Gastrocnemius medialis (tissue), 4 donors: Measurements from ENCODE around the gene FARP1. TPM values are rescaled to one million over a fixed set of nuclear protein-coding genes. Genes with fewer than 3 reads are reported as not detected.

Source experiments
- ATAC-seq, 2 donors: fragments of 150-250 bp; one replicate each; pipeline ENCODE4 v1.9.1; 2016
- DNase-seq, 2 donors: peaks; one replicate each; pipeline ENCODE4 v3.0.0-alpha.2; 2019
- H3K27ac ChIP-seq, 4 donors: fragments of 200-600 bp; sonication (generic); 1 replicate in 1 of 4; 2 replicates in 3 of 4; pipeline ENCODE4 v1.5.1; 2016 to 2018; ENCODE audit warnings: mild to moderate bottlenecking in 2 of 4, moderate library complexity in 1 of 4
- H3K27me3 ChIP-seq, 3 donors: fragments of 200-600 bp; sonication (generic) in 2 of 3; 1 replicate in 1 of 3; 2 replicates in 2 of 3; pipeline versions ENCODE4 v1.5.1 to v1.6.0; 2016 to 2019; ENCODE audit warnings: mild to moderate bottlenecking in 1 of 3, moderate library complexity in 1 of 3
- H3K36me3 ChIP-seq, 2 donors: fragments of 200-600 bp; sonication (generic) in 1 of 2; one replicate each; pipeline ENCODE4 v1.5.1; 2017 to 2018
- H3K4me1 ChIP-seq, 2 donors: fragments of 200-600 bp; sonication (generic) in 1 of 2; one replicate each; pipeline ENCODE4 v1.5.1; 2016 to 2017; ENCODE audit warnings: mild to moderate bottlenecking in 2 of 2
- H3K4me3 ChIP-seq, 4 donors: fragments of 200-600 bp; sonication (generic) in 3 of 4; 1 replicate in 1 of 4; 2 replicates in 3 of 4; pipeline ENCODE4 v1.5.1; 2016 to 2019; ENCODE audit warnings: mild to moderate bottlenecking in 2 of 4
- H3K9me3 ChIP-seq, 3 donors: fragments of 200-600 bp; sonication (generic) in 2 of 3; 1 replicate in 1 of 3; 2 replicates in 2 of 3; pipeline ENCODE4 v1.5.1; 2016 to 2019
- CTCF ChIP-seq, 5 experiments: fragments of 450-650 bp in 3 of 5; fragments of 200-600 bp in 2 of 5; sonication (generic) in 2 of 5; IDR thresholded peaks in 4 of 5; conservative IDR thresholded peaks in 1 of 5; 1 replicate in 4 of 5; 2 replicates in 1 of 5; pipeline ENCODE4 v1.5.1; 2016 to 2019; ENCODE audit warnings: antibody characterized with exemption in 5 of 5, mild to moderate bottlenecking in 3 of 5, moderate library complexity in 3 of 5
- POLR2A ChIP-seq, 2 donors: fragments of 450-650 bp; IDR thresholded peaks; one replicate each; pipeline ENCODE4 v1.6.1; 2017; ENCODE audit warnings: antibody characterized with exemption in 2 of 2, mild to moderate bottlenecking in 2 of 2, moderate library complexity in 2 of 2
- in situ Hi-C, 4 donors: fragments of 200-750 bp; cut with MboI; loops; one replicate each; pipeline versions ENCODE4 v1.15.0 to v1.8.0; 2017; ENCODE audit warnings: low sequenced_read_pairs in 4 of 4
- intact Hi-C: fragments of 100-400 bp; cut with DNase I; formaldehyde crosslinking; loops from one replicate; pipeline ENCODE4 v1.15.1; 2023; ENCODE audit warnings: low total_unique reads
- total RNA-seq, 4 donors: library from RNA; depleted of rRNA; stranded (reverse); fragments of >200 nt; gene quantifications; one replicate each; pipeline versions ENCODE4 v1.1.0 to v1.2.3, GENCODE V29; 2016

The FARP1 gene
- total RNA-seq, 4 donors from 2014 or later = 3.5 to 9.8 (median 4.9) TPM

DNA sequence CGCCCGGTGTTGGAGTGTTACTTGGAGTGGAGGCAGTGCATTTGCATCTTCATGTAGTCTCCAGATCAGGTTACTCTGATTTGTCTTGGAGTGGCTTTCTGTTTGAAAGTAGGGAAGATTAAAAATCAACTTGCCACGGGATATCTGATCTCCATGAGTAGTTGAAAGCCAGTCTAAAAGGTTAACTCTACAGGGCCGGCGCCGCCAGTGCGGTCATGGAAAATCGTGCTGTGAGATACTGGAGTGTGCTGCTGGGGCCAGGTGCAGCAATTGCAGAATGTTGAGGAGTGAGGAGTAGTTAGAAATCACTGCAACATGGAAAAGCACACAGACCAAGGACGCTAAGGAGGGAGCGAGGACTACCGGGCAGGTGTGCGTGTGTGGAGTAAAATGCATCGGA, 259.0 kb downstream of the FARP1 start:
- no peak overlapping the region for H3K27ac ChIP-seq
- in situ Hi-C loops = loop anchor here in 1 of 4 donors (25.0 kb wide), 1 partner anchor 540 kb away; no protein-coding TSS in a partner anchor
- no peaks in the 10 kb centered on the region for H3K27me3 ChIP-seq
- H3K4me3 ChIP-seq = no peak overlapping the region
- H3K9me3 ChIP-seq = no peaks in the 10 kb centered on the region
- ATAC-seq (no peak), DNase-seq (no peak)
- intact Hi-C loops = loop anchor here (10.0 kb wide), 1 partner anchor 267 kb away; no protein-coding TSS in a partner anchor
- H3K36me3 ChIP-seq = no peaks in the 10 kb centered on the region
- TF ChIP-seq CTCF (IDR thresholded peaks at IDR 0.05 in 4 of 5, conservative IDR thresholded peaks at IDR 0.05 in 1 of 5) (no peak), POLR2A (IDR thresholded peaks at IDR 0.05) (no peak)
- H3K4me1 ChIP-seq = no peaks in the 10 kb centered on the region

DNA sequence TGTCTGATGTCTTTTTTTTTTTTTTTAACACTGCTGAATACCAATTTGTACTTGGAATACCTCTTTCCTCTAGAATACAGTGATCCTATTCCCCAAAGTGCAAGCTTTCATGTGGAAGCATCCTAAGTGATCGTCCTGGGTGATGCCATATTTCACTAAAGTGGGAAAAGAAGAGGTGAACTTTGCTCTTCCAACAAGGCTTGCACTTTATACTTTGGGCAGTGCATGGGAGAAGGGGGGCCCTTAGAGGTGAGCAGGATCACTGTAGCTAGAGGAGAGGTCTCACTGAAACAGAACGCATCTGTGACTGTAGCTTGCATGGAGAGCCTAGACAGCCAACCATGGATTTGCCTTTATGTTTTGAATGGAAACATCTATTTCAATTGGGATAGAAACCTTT, 260.2 kb downstream of the FARP1 start:
- Histone ChIP-seq H3K4me3 (no peak overlapping the region), H3K27ac (no peak overlapping the region), H3K36me3 (no peaks in the 10 kb centered on the region), H3K27me3 (no peaks in the 10 kb centered on the region), H3K9me3 (no peaks in the 10 kb centered on the region), H3K4me1 (no peaks in the 10 kb centered on the region)
- in situ Hi-C loops (loop anchor here in 1 of 4 donors (25.0 kb wide), 1 partner anchor 541 kb away; no protein-coding TSS in a partner anchor), intact Hi-C loops (loop anchor here (10.0 kb wide), 1 partner anchor 268 kb away; no protein-coding TSS in a partner anchor)
- ATAC-seq = no peak
- DNase-seq = no peak
- TF ChIP-seq POLR2A (IDR thresholded peaks at IDR 0.05) (no peak), CTCF (IDR thresholded peaks at IDR 0.05 in 4 of 5, conservative IDR thresholded peaks at IDR 0.05 in 1 of 5) (no peak)

GRCh38 chr13:98405107-98405571, 262.2 kb downstream of the FARP1 start:
- Histone ChIP-seq H3K4me3 (no peak overlapping the region), H3K27me3 (no peaks in the 10 kb centered on the region), H3K9me3 (no peaks in the 10 kb centered on the region), H3K4me1 (no peaks in the 10 kb centered on the region), H3K27ac (no peak overlapping the region), H3K36me3 (no peaks in the 10 kb centered on the region)
- TF ChIP-seq POLR2A (IDR thresholded peaks at IDR 0.05) (no peak), CTCF (IDR thresholded peaks at IDR 0.05 in 4 of 5, conservative IDR thresholded peaks at IDR 0.05 in 1 of 5) (no peak)
- in situ Hi-C loops = loop anchor here in 1 of 4 donors (25.0 kb wide), 1 partner anchor 543 kb away; no protein-coding TSS in a partner anchor
- intact Hi-C loops = loop anchor here (10.0 kb wide), 1 partner anchor 270 kb away; no protein-coding TSS in a partner anchor
- no peak for ATAC-seq
- no peak for DNase-seq

DNA sequence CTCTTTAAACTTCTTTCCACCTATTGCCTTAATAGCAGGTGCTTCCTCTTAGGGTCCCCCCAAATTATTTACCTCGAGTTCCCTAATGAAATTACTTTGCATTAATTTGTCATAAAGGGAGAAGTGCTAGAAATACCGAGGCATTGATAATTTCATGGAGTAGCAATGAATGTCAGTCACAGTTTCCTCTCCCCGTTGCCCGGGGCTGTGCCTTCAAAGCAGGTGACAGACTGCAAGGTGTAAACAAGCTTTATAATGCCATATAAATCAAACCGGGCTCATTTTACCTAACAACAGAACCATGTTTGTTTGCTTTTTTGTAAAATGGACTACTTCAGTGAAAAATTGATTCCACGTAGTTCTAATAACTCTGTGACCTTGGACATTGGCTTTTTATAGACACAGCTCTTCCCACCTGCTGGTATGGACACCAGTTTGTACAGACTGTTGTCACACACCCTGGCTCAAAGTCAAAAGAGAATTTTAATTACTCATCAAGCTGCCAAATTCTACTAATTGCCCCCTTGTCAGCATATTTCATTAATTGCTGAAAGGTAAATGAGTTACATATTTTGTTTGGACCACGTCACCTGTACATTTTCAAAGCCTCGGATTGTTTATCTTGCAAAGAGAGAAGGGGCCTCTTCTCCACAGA, 262.9 kb downstream of the FARP1 start:
- TF ChIP-seq POLR2A (IDR thresholded peaks at IDR 0.05) (no peak), CTCF (IDR thresholded peaks at IDR 0.05 in 4 of 5, conservative IDR thresholded peaks at IDR 0.05 in 1 of 5) (no peak)
- Histone ChIP-seq H3K36me3 (no peaks in the 10 kb centered on the region), H3K4me3 (no peak overlapping the region), H3K27me3 (no peaks in the 10 kb centered on the region), H3K9me3 (no peaks in the 10 kb centered on the region), H3K4me1 (no peaks in the 10 kb centered on the region), H3K27ac (no peak overlapping the region)
- in situ Hi-C loops = loop anchor here in 1 of 4 donors (25.0 kb wide), 1 partner anchor 544 kb away; no protein-coding TSS in a partner anchor
- DNase-seq (no peak), ATAC-seq (no peak)
- intact Hi-C loops = loop anchor here (10.0 kb wide), 1 partner anchor 271 kb away; no protein-coding TSS in a partner anchor
